H1 (cell line): ENCODE data around the gene DIDO1. TPM values are rescaled to one million over a fixed set of nuclear protein-coding genes. Genes with fewer than 3 reads are reported as not detected.

Source experiments
- CTCF ChIA-PET: fragments of 300-600 bp; sonication (Branson Sonifier 250); formaldehyde crosslinking; loops from one replicate; lab custom pipeline; 2021; ENCODE audit not compliant: partially characterized antibody; lab: Charles Lee
- POLR2A ChIA-PET: fragments of 300-600 bp; sonication (Branson Sonifier 250); formaldehyde crosslinking; loops from one replicate; lab custom pipeline; 2021; ENCODE audit warnings: inconsistent platforms; ENCODE audit not compliant: partially characterized antibody; lab: Charles Lee
- DNase-seq, 2 experiments: peaks; one replicate each; pipeline versions ENCODE4 v3.0.0 to v3.0.0-alpha.2; 2010 to 2022; ENCODE audit warnings: low spot score in 2 of 2, low read depth in 1 of 2, mixed read lengths in 1 of 2
- FAIRE-seq: peaks from 2 replicates; lab custom pipeline; 2011; peaks lifted over from hg19 to GRCh38; lab: Jason Lieb, UNC
- H2AFZ ChIP-seq: 2 replicates; pipeline ENCODE4 v1.8.1; 2012; ENCODE audit warnings: low read length, inconsistent platforms
- H2AK5ac ChIP-seq: 2 replicates; pipeline ENCODE4 v1.6.1; 2013; ENCODE audit warnings: low read depth, low read length
- H2BK120ac ChIP-seq: replicated peaks from 2 replicates; pipeline ENCODE3; 2013; ENCODE audit warnings: low read depth, low read length, inconsistent platforms
- H2BK12ac ChIP-seq: 2 replicates; pipeline ENCODE4 v1.6.1; 2013; ENCODE audit warnings: low read depth, low read length
- H2BK15ac ChIP-seq: 2 replicates; pipeline ENCODE4 v1.6.1; 2013; ENCODE audit warnings: low read length
- H2BK20ac ChIP-seq: 2 replicates; pipeline ENCODE4 v1.6.1; 2013; ENCODE audit warnings: low read length
- H2BK5ac ChIP-seq: 2 replicates; pipeline ENCODE4 v1.6.1; 2013; ENCODE audit warnings: low read depth, low read length
- H3K14ac ChIP-seq: 2 replicates; pipeline ENCODE4 v1.6.1; 2013; ENCODE audit warnings: inconsistent platforms; ENCODE audit not compliant: insufficient read length
- H3K18ac ChIP-seq: 2 replicates; pipeline ENCODE4 v1.6.1; 2013; ENCODE audit warnings: low read length; ENCODE audit errors: extremely low read depth
- H3K23ac ChIP-seq: 2 replicates; pipeline ENCODE4 v1.6.1; 2013; ENCODE audit warnings: inconsistent platforms; ENCODE audit not compliant: insufficient read length
- H3K23me2 ChIP-seq: 2 replicates; pipeline ENCODE4 v1.6.1; 2013; ENCODE audit warnings: low read depth, low read length
- H3K27ac ChIP-seq: 2 replicates; pipeline ENCODE4 v1.6.1; 2011; ENCODE audit warnings: low read depth, low read length, inconsistent platforms
- H3K27me3 ChIP-seq, 4 experiments: replicated peaks in 1 of 4; 1 replicate in 1 of 4; 2 replicates in 3 of 4; pipeline versions ENCODE4 v1.6.1 to v1.8.1; 2011 to 2013; ENCODE audit warnings: low read length in 3 of 4, mild to moderate bottlenecking in 3 of 4, inconsistent platforms in 2 of 4, mixed read lengths in 2 of 4, moderate library complexity in 1 of 4; ENCODE audit not compliant: control insufficient read depth in 3 of 4, insufficient read depth in 3 of 4; ENCODE audit errors: extremely low read depth in 1 of 4
- H3K36me3 ChIP-seq, 4 experiments: 2 replicates each; pipeline versions ENCODE4 v1.6.1 to v1.8.1; 2011 to 2013; ENCODE audit warnings: mild to moderate bottlenecking in 4 of 4, low read length in 3 of 4, moderate library complexity in 2 of 4, control low read depth in 1 of 4, inconsistent platforms in 1 of 4; ENCODE audit not compliant: insufficient read depth in 4 of 4, control insufficient read depth in 2 of 4
- H3K4ac ChIP-seq: replicated peaks from 2 replicates; pipeline ENCODE3; 2013; ENCODE audit warnings: low read length, low read depth, mixed read lengths, inconsistent platforms; ENCODE audit not compliant: insufficient read length
- H3K4me1 ChIP-seq, 4 experiments: replicated peaks in 1 of 4; 1 replicate in 1 of 4; 2 replicates in 3 of 4; pipeline versions ENCODE4 v1.6.1 to v1.8.1; 2011 to 2013; ENCODE audit warnings: low read length in 3 of 4, inconsistent platforms in 2 of 4, mixed read lengths in 1 of 4; ENCODE audit not compliant: insufficient read depth in 4 of 4, control insufficient read depth in 3 of 4
- H3K4me2 ChIP-seq, 2 experiments: 2 replicates each; pipeline versions ENCODE4 v1.6.1 to v1.8.1; 2011 to 2013; ENCODE audit warnings: low read depth in 2 of 2, low read length in 2 of 2, control low read depth in 1 of 2, inconsistent platforms in 1 of 2, mild to moderate bottlenecking in 1 of 2; ENCODE audit not compliant: insufficient read depth in 1 of 2
- H3K4me3 ChIP-seq, 4 experiments: fragments of 200-600, 300-600 bp in 1 of 4; sonication (generic), shearing (Covaris generic), sonication (Bioruptor Twin) in 1 of 4; 2 replicates each; pipeline versions ENCODE4 v1.5.1 to v1.8.1; 2011 to 2016; ENCODE audit warnings: low read length in 4 of 4, low read depth in 3 of 4, control low read depth in 2 of 4, inconsistent platforms in 2 of 4, mild to moderate bottlenecking in 2 of 4, mixed read lengths in 1 of 4, moderate library complexity in 1 of 4; ENCODE audit not compliant: insufficient read depth in 2 of 4; ENCODE audit errors: extremely low read depth in 1 of 4
- H3K56ac ChIP-seq: replicated peaks from 2 replicates; pipeline ENCODE3; 2013; ENCODE audit warnings: low read depth, mild to moderate bottlenecking, mixed read lengths, low read length, inconsistent platforms; ENCODE audit not compliant: insufficient read length
- H3K79me1 ChIP-seq: 2 replicates; pipeline ENCODE4 v1.6.1; 2013; ENCODE audit warnings: low read depth, low read length, control low read depth
- H3K79me2 ChIP-seq, 2 experiments: 2 replicates each; pipeline versions ENCODE4 v1.6.1 to v1.8.1; 2012 to 2013; ENCODE audit warnings: low read length in 2 of 2, mild to moderate bottlenecking in 2 of 2, inconsistent platforms in 1 of 2; ENCODE audit not compliant: insufficient read depth in 2 of 2, control insufficient read depth in 1 of 2
- H3K9ac ChIP-seq, 4 experiments: replicated peaks in 1 of 4; 1 replicate in 1 of 4; 2 replicates in 3 of 4; pipeline versions ENCODE4 v1.6.1 to v1.8.1; 2011 to 2013; ENCODE audit warnings: low read depth in 3 of 4, low read length in 3 of 4, control low read depth in 2 of 4, mild to moderate bottlenecking in 2 of 4, moderate library complexity in 2 of 4, inconsistent platforms in 1 of 4; ENCODE audit errors: extremely low read depth in 1 of 4
- H3K9me3 ChIP-seq, 2 experiments: 2 replicates each; pipeline versions ENCODE4 v1.6.1 to v1.8.1; 2012 to 2013; ENCODE audit warnings: mild to moderate bottlenecking in 2 of 2, moderate library complexity in 2 of 2, control low read depth in 1 of 2, inconsistent platforms in 1 of 2, low read depth in 1 of 2, low read length in 1 of 2, mixed read lengths in 1 of 2; ENCODE audit not compliant: insufficient read depth in 2 of 2
- H4K20me1 ChIP-seq, 2 experiments: replicated peaks in 1 of 2; 2 replicates each; pipeline versions ENCODE3 to v1.8.1; 2011 to 2013; ENCODE audit warnings: inconsistent platforms in 2 of 2, low read length in 2 of 2, mild to moderate bottlenecking in 1 of 2; ENCODE audit not compliant: insufficient read depth in 2 of 2, control insufficient read depth in 1 of 2
- H4K5ac ChIP-seq: 2 replicates; pipeline ENCODE4 v1.6.1; 2013; ENCODE audit warnings: low read length, low read depth, mixed read lengths, inconsistent platforms; ENCODE audit not compliant: insufficient read length
- H4K8ac ChIP-seq: 2 replicates; pipeline ENCODE4 v1.8.0; 2013; ENCODE audit warnings: mild to moderate bottlenecking, moderate library complexity, low read length, inconsistent platforms; ENCODE audit not compliant: insufficient read depth; ENCODE audit errors: extremely low read depth
- H4K91ac ChIP-seq: replicated peaks from 2 replicates; pipeline ENCODE3; 2013; ENCODE audit warnings: low read length, mixed read lengths, inconsistent platforms; ENCODE audit not compliant: insufficient read length
- ASH2L ChIP-seq: fragments of 200-600, 300-600 bp; sonication (generic); IDR thresholded peaks from one replicate; pipeline ENCODE4 v1.7.1; 2017; ENCODE audit warnings: low read length
- BACH1 ChIP-seq: IDR thresholded peaks from 2 replicates; pipeline ENCODE4 v1.6.1; 2012; ENCODE audit warnings: low read length, improper control_type of control experiment
- BCL11A ChIP-seq, 2 experiments: IDR thresholded peaks; one replicate each; pipeline ENCODE4 v1.6.1; 2011; ENCODE audit warnings: low read depth in 2 of 2, low read length in 2 of 2, mild to moderate bottlenecking in 2 of 2
- CEBPB ChIP-seq: IDR thresholded peaks from 2 replicates; pipeline ENCODE4 v1.6.1; 2012; ENCODE audit warnings: low read depth, low read length
- CHD1 ChIP-seq: IDR thresholded peaks from 2 replicates; pipeline ENCODE4 v1.6.1; 2012; ENCODE audit warnings: low read depth, low read length, improper control_type of control experiment
- CTBP2 ChIP-seq: IDR thresholded peaks from 2 replicates; pipeline ENCODE4 v1.7.0; 2011; ENCODE audit warnings: borderline replicate concordance, mild to moderate bottlenecking, moderate library complexity, mixed read lengths, low read length; ENCODE audit not compliant: insufficient read depth, insufficient read length
- FOSL1 ChIP-seq: IDR thresholded peaks from 2 replicates; pipeline ENCODE4 v1.6.1; 2011; ENCODE audit warnings: mild to moderate bottlenecking, low read depth, low read length, moderate library complexity; ENCODE audit not compliant: insufficient read depth
- HDAC2 ChIP-seq, 2 experiments: fragments of 300-600 bp in 1 of 2; sonication (generic) in 1 of 2; IDR thresholded peaks; 2 replicates each; pipeline ENCODE4 v1.6.1; 2011 to 2012; ENCODE audit warnings: low read depth in 2 of 2, low read length in 2 of 2, mild to moderate bottlenecking in 2 of 2, moderate library complexity in 2 of 2, borderline replicate concordance in 1 of 2, inconsistent platforms in 1 of 2
- POLR2A ChIP-seq, 2 experiments: IDR thresholded peaks; 1 replicate in 1 of 2; 2 replicates in 1 of 2; pipeline ENCODE4 v1.6.1; 2011; ENCODE audit warnings: low read depth in 2 of 2, low read length in 2 of 2, mild to moderate bottlenecking in 2 of 2; ENCODE audit errors: control extremely low read depth in 1 of 2
- RBBP5 ChIP-seq: IDR thresholded peaks from 2 replicates; pipeline ENCODE4 v1.7.1; 2012; ENCODE audit warnings: low read depth, mild to moderate bottlenecking, inconsistent platforms, low read length, moderate library complexity, borderline replicate concordance
- SUZ12 ChIP-seq: fragments of 200-600 bp; sonication (generic); IDR thresholded peaks from 2 replicates; pipeline ENCODE4 v1.6.1; 2012; ENCODE audit warnings: mild to moderate bottlenecking, inconsistent platforms, low read length, moderate library complexity, mixed read lengths
- WGBS, 2 experiments: shearing (Covaris generic) in 1 of 2; methylation state at CpG; one replicate each; pipeline versions ENCODE4 v1.1.6 to v1.1.7; 2013 to 2015; ENCODE audit warnings: low lambda C conversion rate in 2 of 2, mixed read lengths in 2 of 2, inconsistent platforms in 1 of 2, low coverage in 1 of 2, missing lambda C conversion rate in 1 of 2; ENCODE audit not compliant: insufficient replicate concordance in 2 of 2, insufficient coverage in 1 of 2, insufficient read length in 1 of 2; ENCODE audit errors: extremely low coverage in 1 of 2, missing lambda C conversion rate in 1 of 2; 5-methylcytosine and 5-hydroxymethylcytosine counted together
- polyA plus RNA-seq, 7 experiments: library from polyadenylated mRNA; depleted of rRNA in 3 of 7; stranded (reverse) in 5 of 7; unstranded in 2 of 7; fragments of >200 nt in 5 of 7; fragments of 200-250 nt in 2 of 7; gene quantifications; 1 replicate in 5 of 7; 2 replicates in 1 of 7; 4 replicates in 1 of 7; pipeline versions ENCODE4 v1.2.1 to v1.2.3, GENCODE V29; 2011 to 2013; ENCODE audit warnings: missing spikeins in 2 of 7, mixed read lengths in 2 of 7
- total RNA-seq: library from RNA; stranded (reverse); fragmentation: NEBNext Ultra II Directional; extraction: Animal tissue kit (Norgen Biotek cat#: 25700); gene quantifications from 2 replicates; pipeline ENCODE4 v1.2.1, GENCODE V29; 2021
- TF ChIP-seq, protein P1 (sequence below): IDR thresholded peaks from 2 replicates; pipeline ENCODE4 v1.6.1; 2012; ENCODE audit warnings: low read length, inconsistent platforms

The DIDO1 gene
- total and polyA plus RNA-seq, 2 of the 8 experiments (the other 6 are each of a cell fraction or from before 2014, with no cell fraction given) = 53.6 to 82.8 TPM

GRCh38 chr20:62925076-62925419 lies 1.3 kb downstream of the DIDO1 start:
- H3K36me3 ChIP-seq = no peaks in the 10 kb centered on the region
- no peak overlapping the region for H2BK20ac ChIP-seq
- H3K4ac ChIP-seq = no peak overlapping the region
- H2BK5ac ChIP-seq = no peak overlapping the region
- no peak overlapping the region for H2AFZ ChIP-seq
- CTCF ChIA-PET = interaction anchor here (0.6 to 4.2 kb wide), 8 partner anchors 8 to 559 kb away, joined by 3 to 32 read pairs (median 4); no protein-coding TSS in a partner anchor
- no peak overlapping the region for H2BK15ac ChIP-seq
- peak overlapping the region; percentile 62; the same call in 1 of the 2 replicates for H3K18ac ChIP-seq
- peaks cover 60 to 84% of the 10 kb centered on the region in 2 experiments for H3K79me2 ChIP-seq
- peaks cover 3% of the 10 kb centered on the region; the same call in 1 of the 2 replicates for H3K79me1 ChIP-seq
- no peak overlapping the region for H3K56ac ChIP-seq
- H3K4me3 ChIP-seq = peak overlapping the region; percentile 76 to 99 (median 94)
- H3K23me2 ChIP-seq = peaks cover 28% of the 10 kb centered on the region
- H2BK12ac ChIP-seq = no peak overlapping the region
- no peak overlapping the region for H3K23ac ChIP-seq
- H3K27ac ChIP-seq = no peak overlapping the region
- no peak overlapping the region for H4K5ac ChIP-seq
- no peak overlapping the region for H3K14ac ChIP-seq
- no peaks in the 10 kb centered on the region for H3K9me3 ChIP-seq
- no peaks in the 10 kb centered on the region for H3K27me3 ChIP-seq
- no peak for DNase-seq
- peak overlapping the region; percentile 83 to 96 for H3K4me2 ChIP-seq
- no peak for FAIRE-seq
- peaks cover 12 to 33% (median 25%) of the 10 kb centered on the region in 4 experiments for H3K4me1 ChIP-seq
- H2AK5ac ChIP-seq = no peak overlapping the region; the same call in 1 of the 2 replicates
- peaks cover 36 to 37% of the 10 kb centered on the region in 2 experiments for H4K20me1 ChIP-seq
- H4K8ac ChIP-seq = no peak overlapping the region
- H4K91ac ChIP-seq = no peak overlapping the region
- no peak overlapping the region for H2BK120ac ChIP-seq
- POLR2A ChIA-PET = interaction anchor here (3.0 to 20.3 kb wide), 4 partner anchors 13 to 30 kb away, joined by 9 to 363 read pairs (median 118); partner anchors contain the start of gene GID8
- peak overlapping the region; percentile 64 to 93 (median 88); a peak in 4 of 7 replicates for H3K9ac ChIP-seq
- WGBS, 2 experiments = 11% methylated on average over 4 of the region's 4 CpGs; no CpG with 5 or more reads in 1 of the 2 experiments
- TF ChIP-seq CHD1 (no peak), FOSL1 (no peak), SUZ12 (no peak), CEBPB (no peak), BACH1 (no peak), RBBP5 (no peak), CTBP2 (no peak), BCL11A (IDR thresholded peaks at IDR 0.05; ENCODE audit: low read depth in 2 of 2, low read length in 2 of 2) (no peak), ASH2L (no peak), HDAC2 (IDR thresholded peaks at IDR 0.05; ENCODE audit: borderline replicate concordance in 1 of 2, low read depth in 2 of 2, low read length in 2 of 2) (no peak), POLR2A (IDR thresholded peaks at IDR 0.05; ENCODE audit: control extremely low read depth in 1 of 2, low read depth in 2 of 2, low read length in 2 of 2) (no peak)
- TF ChIP-seq, protein P1, sequence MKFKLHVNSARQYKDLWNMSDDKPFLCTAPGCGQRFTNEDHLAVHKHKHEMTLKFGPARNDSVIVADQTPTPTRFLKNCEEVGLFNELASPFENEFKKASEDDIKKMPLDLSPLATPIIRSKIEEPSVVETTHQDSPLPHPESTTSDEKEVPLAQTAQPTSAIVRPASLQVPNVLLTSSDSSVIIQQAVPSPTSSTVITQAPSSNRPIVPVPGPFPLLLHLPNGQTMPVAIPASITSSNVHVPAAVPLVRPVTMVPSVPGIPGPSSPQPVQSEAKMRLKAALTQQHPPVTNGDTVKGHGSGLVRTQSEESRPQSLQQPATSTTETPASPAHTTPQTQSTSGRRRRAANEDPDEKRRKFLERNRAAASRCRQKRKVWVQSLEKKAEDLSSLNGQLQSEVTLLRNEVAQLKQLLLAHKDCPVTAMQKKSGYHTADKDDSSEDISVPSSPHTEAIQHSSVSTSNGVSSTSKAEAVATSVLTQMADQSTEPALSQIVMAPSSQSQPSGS = no peak
